ENCODE measurements around the gene CD55.

Gene CD55

GRCh38 chr1:207298186-207298585 lies 23.3 kb upstream of the CD55 start:
- peaks cover 21% of the 10 kb centered on the region for H3K4me1 Mint-ChIP-seq
- no peak overlapping the region for H3K4me3 Mint-ChIP-seq
- no peak overlapping the region for H3K27ac Mint-ChIP-seq
- no peak for ATAC-seq
- peaks cover 7% of the 10 kb centered on the region for H3K9me3 Mint-ChIP-seq
- peaks cover 7% of the 10 kb centered on the region for H3K36me3 Mint-ChIP-seq
- H3K27me3 Mint-ChIP-seq, result no peaks in the 10 kb centered on the region

GRCh38 chr1:207298636-207299398 lies 22.7 kb upstream of the CD55 start:
- Mint-ChIP-seq H3K27me3 (no peaks in the 10 kb centered on the region), H3K4me3 (no peak overlapping the region), H3K9me3 (peaks cover 7% of the 10 kb centered on the region), H3K4me1 (peaks cover 21% of the 10 kb centered on the region), H3K36me3 (peaks cover 7% of the 10 kb centered on the region), H3K27ac (no peak overlapping the region)
- ATAC-seq, result no peak

DNA sequence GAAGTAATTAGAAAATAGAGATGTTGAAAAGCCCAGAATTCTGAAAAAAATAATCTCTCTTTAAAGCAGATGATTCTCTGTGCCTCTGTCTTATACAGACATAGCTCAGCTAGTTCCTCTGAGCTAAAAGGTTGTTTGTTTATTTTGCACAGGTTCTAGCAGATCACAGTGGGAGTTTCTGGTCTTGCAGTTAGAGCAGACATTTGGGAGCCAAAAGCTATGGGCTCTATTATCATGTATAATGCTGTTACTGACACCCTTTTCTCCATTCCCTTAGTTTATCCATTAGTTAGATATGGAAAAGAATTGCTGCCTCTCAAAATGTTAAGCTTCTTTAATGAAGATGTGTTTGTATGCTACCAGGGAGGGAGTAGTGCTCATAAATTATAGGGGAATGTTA lies 20.5 kb upstream of the CD55 start:
- Mint-ChIP-seq H3K9me3 (peaks cover 5% of the 10 kb centered on the region), H3K4me3 (no peak overlapping the region), H3K27me3 (no peaks in the 10 kb centered on the region), H3K36me3 (peaks cover 7% of the 10 kb centered on the region), H3K27ac (no peak overlapping the region), H3K4me1 (peaks cover 21% of the 10 kb centered on the region)
- ATAC-seq, result no peak

- Mint-ChIP-seq H3K36me3 (peaks cover 7% of the 10 kb centered on the region), H3K27me3 (no peaks in the 10 kb centered on the region), H3K4me3 (no peak overlapping the region), H3K4me1 (peaks cover 27% of the 10 kb centered on the region), H3K27ac (no peak overlapping the region), H3K9me3 (peaks cover 5% of the 10 kb centered on the region)
- no peak for ATAC-seq
Observed at GRCh38 chr1:207302618-207303393, 18.7 kb upstream of the CD55 start.

- H3K27me3 Mint-ChIP-seq, result no peaks in the 10 kb centered on the region
- H3K4me3 Mint-ChIP-seq, result no peak overlapping the region
- ATAC-seq, result no peak
- H3K36me3 Mint-ChIP-seq, result peaks cover 7% of the 10 kb centered on the region
- H3K27ac Mint-ChIP-seq, result no peak overlapping the region
- peaks cover 5% of the 10 kb centered on the region for H3K9me3 Mint-ChIP-seq
- H3K4me1 Mint-ChIP-seq, result peaks cover 32% of the 10 kb centered on the region
Observed at GRCh38 chr1:207304710-207305488, 16.6 kb upstream of the CD55 start.

GRCh38 chr1:207305489-207305873 lies 16.0 kb upstream of the CD55 start:
- H3K36me3 Mint-ChIP-seq, result peaks cover 7% of the 10 kb centered on the region
- no peaks in the 10 kb centered on the region for H3K27me3 Mint-ChIP-seq
- no peak overlapping the region for H3K27ac Mint-ChIP-seq
- no peak overlapping the region for H3K4me3 Mint-ChIP-seq
- ATAC-seq, result no peak
- H3K4me1 Mint-ChIP-seq, result peaks cover 36% of the 10 kb centered on the region
- H3K9me3 Mint-ChIP-seq, result peaks cover 5% of the 10 kb centered on the region

- Mint-ChIP-seq H3K36me3 (peaks cover 7% of the 10 kb centered on the region), H3K4me1 (peaks cover 36% of the 10 kb centered on the region), H3K27ac (no peak overlapping the region), H3K27me3 (no peaks in the 10 kb centered on the region), H3K4me3 (no peak overlapping the region), H3K9me3 (peaks cover 5% of the 10 kb centered on the region)
- ATAC-seq, result no peak
Observed at GRCh38 chr1:207306023-207306422, 15.5 kb upstream of the CD55 start.

GRCh38 chr1:207306603-207307002 lies 14.9 kb upstream of the CD55 start:
- Mint-ChIP-seq H3K4me1 (peaks cover 36% of the 10 kb centered on the region), H3K4me3 (no peak overlapping the region), H3K27ac (no peak overlapping the region), H3K9me3 (peaks cover 5% of the 10 kb centered on the region), H3K27me3 (no peaks in the 10 kb centered on the region), H3K36me3 (peaks cover 7% of the 10 kb centered on the region)
- no peak for ATAC-seq

- Mint-ChIP-seq H3K4me3 (no peak overlapping the region), H3K27me3 (no peaks in the 10 kb centered on the region), H3K4me1 (peaks cover 30% of the 10 kb centered on the region), H3K27ac (peak overlapping the region; percentile 71), H3K36me3 (no peaks in the 10 kb centered on the region), H3K9me3 (no peaks in the 10 kb centered on the region)
- ATAC-seq, result no peak
Observed at GRCh38 chr1:207308451-207309190, 12.9 kb upstream of the CD55 start.

- Mint-ChIP-seq H3K9me3 (no peaks in the 10 kb centered on the region), H3K4me3 (peak overlapping the region; percentile 75), H3K36me3 (no peaks in the 10 kb centered on the region), H3K27me3 (no peaks in the 10 kb centered on the region), H3K27ac (peak overlapping the region; percentile 88), H3K4me1 (peaks cover 34% of the 10 kb centered on the region)
- ATAC-seq, result no peak
Observed at GRCh38 chr1:207309745-207310273, 11.7 kb upstream of the CD55 start.

- ATAC-seq, result no peak
- Mint-ChIP-seq H3K27ac (no peak overlapping the region), H3K36me3 (no peaks in the 10 kb centered on the region), H3K9me3 (no peaks in the 10 kb centered on the region), H3K4me1 (peaks cover 37% of the 10 kb centered on the region), H3K4me3 (no peak overlapping the region), H3K27me3 (no peaks in the 10 kb centered on the region)
Observed at GRCh38 chr1:207311888-207312603, 9.4 kb upstream of the CD55 start.

- H3K27ac Mint-ChIP-seq, result no peak overlapping the region
Observed at GRCh38 chr1:207312604-207312920, 8.9 kb upstream of the CD55 start.

GRCh38 chr1:207313131-207313530 lies 8.3 kb upstream of the CD55 start:
- no peaks in the 10 kb centered on the region for H3K36me3 Mint-ChIP-seq
- H3K27ac Mint-ChIP-seq, result no peak overlapping the region

More at GRCh38 chr1:207312604-207312920, 8.9 kb upstream of the CD55 start:
- peaks cover 37% of the 10 kb centered on the region for H3K4me1 Mint-ChIP-seq
- H3K9me3 Mint-ChIP-seq, result no peaks in the 10 kb centered on the region
- H3K27me3 Mint-ChIP-seq, result no peaks in the 10 kb centered on the region
- H3K36me3 Mint-ChIP-seq, result no peaks in the 10 kb centered on the region
- H3K4me3 Mint-ChIP-seq, result no peak overlapping the region
- ATAC-seq, result no peak

GRCh38 chr1:207314816-207315215 lies 6.7 kb upstream of the CD55 start:
- Mint-ChIP-seq H3K36me3 (no peaks in the 10 kb centered on the region), H3K9me3 (no peaks in the 10 kb centered on the region), H3K27ac (no peak overlapping the region), H3K4me3 (no peak overlapping the region), H3K4me1 (peaks cover 23% of the 10 kb centered on the region), H3K27me3 (no peaks in the 10 kb centered on the region)
- ATAC-seq, result no peak

More at GRCh38 chr1:207313131-207313530, 8.3 kb upstream of the CD55 start:
- H3K4me3 Mint-ChIP-seq, result no peak overlapping the region
- ATAC-seq, result no peak
- H3K27me3 Mint-ChIP-seq, result no peaks in the 10 kb centered on the region
- no peaks in the 10 kb centered on the region for H3K9me3 Mint-ChIP-seq
- peaks cover 40% of the 10 kb centered on the region for H3K4me1 Mint-ChIP-seq

All from stimulated activated memory B cell treated with anti-CD40 and anti-IgM and Interleukin-4, amounts not matched to agents 10 μg/mL and 1 μg/mL and 100 μg/mL, for 72 hours (primary cell).